Right lobe of liver (tissue), 4 donors: ENCODE measurements around the gene ALPL.

Experiments used
- CTCF ChIP-seq, 4 donors: fragments of 200-600 bp in 3 of 4; fragments of 450-650 bp in 1 of 4; IDR thresholded peaks; one replicate each; pipeline versions ENCODE4 v1.5.1 to v1.8.0; 2016 to 2022; ENCODE audit warnings: antibody characterized with exemption in 4 of 4, mild to moderate bottlenecking in 2 of 4
- POLR2A ChIP-seq: fragments of 450-650 bp; IDR thresholded peaks from one replicate; pipeline ENCODE4 v1.6.1; 2017; ENCODE audit warnings: antibody characterized with exemption, mild to moderate bottlenecking
- donor health status: DM: no; HTN: no; CAD: no.
- donor health status: DM: no; HTN: no; CAD: no.
- donor health status: DM: no; HTN: yes; CAD: no.

GRCh38 chr1:21626921-21627339, 117.7 kb downstream of the ALPL start:
- no peak for TF ChIP-seq CTCF (IDR thresholded peaks at IDR 0.05)
- no peak for TF ChIP-seq POLR2A
